Fibroblast of the aortic adventitia (primary cell): ENCODE measurements around the gene GPR42. TPM values are rescaled to one million over a fixed set of nuclear protein-coding genes. Genes with fewer than 3 reads are reported as not detected.
"Not testable (repeated sequence)": the region's sequence is repeated elsewhere in the genome, so short reads cannot be mapped to it uniquely, and the experiment has no call there.

Experiments used
- DNase-seq: peaks from one replicate; pipeline ENCODE4 v3.0.0-alpha.2; 2010; ENCODE audit warnings: low read depth
- H3K4me3 ChIP-seq: 2 replicates; pipeline ENCODE4 v1.5.1; 2011; ENCODE audit warnings: low read depth, mild to moderate bottlenecking, control low read depth, low read length, moderate library complexity
- total RNA-seq: library from RNA; depleted of rRNA; stranded (reverse); fragments of >200 nt; gene quantifications from 2 replicates; pipeline ENCODE4 v1.2.3, GENCODE V29; 2012; ENCODE audit warnings: low replicate concordance
- TF ChIP-seq, protein P1 (sequence below): IDR thresholded peaks from 2 replicates; pipeline ENCODE4 v1.5.1; 2011; ENCODE audit warnings: mild to moderate bottlenecking, low read length, control low read depth, inconsistent platforms; ENCODE audit not compliant: insufficient read depth

Gene GPR42
- total RNA-seq, 1 donor: not detected

DNA sequence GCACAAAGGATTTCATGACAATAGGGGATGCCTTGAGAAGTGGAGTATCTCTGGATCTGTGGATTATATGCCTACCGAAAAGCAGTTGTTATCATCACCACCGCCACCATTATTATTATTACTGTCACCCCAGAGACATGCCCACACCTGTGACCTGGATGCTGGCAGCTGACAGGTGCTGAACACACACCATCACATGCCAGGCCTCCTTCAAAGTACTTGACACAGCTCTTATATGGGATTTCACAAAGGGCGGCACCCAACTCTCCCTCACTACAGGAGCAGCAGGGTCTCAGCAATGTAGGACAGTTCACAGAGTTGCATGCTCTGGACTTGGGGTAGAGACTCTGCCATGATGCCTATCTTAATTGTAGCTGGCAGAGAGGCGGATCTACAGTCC lies 5.6 kb upstream of the GPR42 start:
- TF ChIP-seq, protein P1, sequence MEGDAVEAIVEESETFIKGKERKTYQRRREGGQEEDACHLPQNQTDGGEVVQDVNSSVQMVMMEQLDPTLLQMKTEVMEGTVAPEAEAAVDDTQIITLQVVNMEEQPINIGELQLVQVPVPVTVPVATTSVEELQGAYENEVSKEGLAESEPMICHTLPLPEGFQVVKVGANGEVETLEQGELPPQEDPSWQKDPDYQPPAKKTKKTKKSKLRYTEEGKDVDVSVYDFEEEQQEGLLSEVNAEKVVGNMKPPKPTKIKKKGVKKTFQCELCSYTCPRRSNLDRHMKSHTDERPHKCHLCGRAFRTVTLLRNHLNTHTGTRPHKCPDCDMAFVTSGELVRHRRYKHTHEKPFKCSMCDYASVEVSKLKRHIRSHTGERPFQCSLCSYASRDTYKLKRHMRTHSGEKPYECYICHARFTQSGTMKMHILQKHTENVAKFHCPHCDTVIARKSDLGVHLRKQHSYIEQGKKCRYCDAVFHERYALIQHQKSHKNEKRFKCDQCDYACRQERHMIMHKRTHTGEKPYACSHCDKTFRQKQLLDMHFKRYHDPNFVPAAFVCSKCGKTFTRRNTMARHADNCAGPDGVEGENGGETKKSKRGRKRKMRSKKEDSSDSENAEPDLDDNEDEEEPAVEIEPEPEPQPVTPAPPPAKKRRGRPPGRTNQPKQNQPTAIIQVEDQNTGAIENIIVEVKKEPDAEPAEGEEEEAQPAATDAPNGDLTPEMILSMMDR: no peak
- no peak overlapping the region for H3K4me3 ChIP-seq
- no peak for DNase-seq

DNA sequence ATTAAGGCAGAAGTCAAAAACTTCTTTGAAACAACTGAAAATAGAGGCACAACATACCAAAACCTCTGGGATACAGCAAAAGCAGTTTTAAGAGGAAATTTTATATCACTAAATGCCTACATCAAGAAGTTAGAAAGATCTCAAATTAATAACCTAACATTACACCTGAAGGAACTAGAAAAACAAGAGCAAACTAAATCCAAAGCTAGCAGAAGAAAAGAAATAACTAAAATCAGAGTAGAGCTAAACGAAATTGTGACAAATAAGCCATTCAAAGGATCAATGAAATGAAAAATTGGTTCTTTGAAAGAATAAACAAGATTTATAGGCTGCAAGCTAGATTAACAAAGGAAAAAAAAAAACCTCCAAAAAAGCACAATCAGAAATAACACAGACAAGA lies 2.5 kb upstream of the GPR42 start:
- no peak overlapping the region for H3K4me3 ChIP-seq
- DNase-seq: no peak
- TF ChIP-seq, protein P1: no peak

DNA sequence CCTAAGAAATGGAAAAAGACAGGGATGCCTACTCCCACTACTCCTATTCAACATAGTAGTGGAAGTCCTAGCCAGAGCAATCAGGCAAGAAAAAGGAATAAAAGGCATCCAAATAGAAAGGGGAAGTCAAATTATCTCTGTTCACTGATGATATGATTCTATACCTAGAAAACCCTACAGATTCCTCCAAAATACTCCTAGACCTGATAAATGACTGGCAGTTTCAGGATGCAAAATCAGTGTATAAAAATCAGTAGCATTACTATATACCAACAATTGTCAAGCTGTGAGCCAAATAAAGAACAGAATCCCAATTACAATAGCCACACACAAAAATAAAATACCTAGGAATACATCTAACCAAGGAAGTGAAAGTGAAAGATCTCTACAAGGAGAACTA lies 1.3 kb upstream of the GPR42 start:
- DNase-seq: no peak
- TF ChIP-seq, protein P1: no peak
- H3K4me3 ChIP-seq: no peak overlapping the region

DNA sequence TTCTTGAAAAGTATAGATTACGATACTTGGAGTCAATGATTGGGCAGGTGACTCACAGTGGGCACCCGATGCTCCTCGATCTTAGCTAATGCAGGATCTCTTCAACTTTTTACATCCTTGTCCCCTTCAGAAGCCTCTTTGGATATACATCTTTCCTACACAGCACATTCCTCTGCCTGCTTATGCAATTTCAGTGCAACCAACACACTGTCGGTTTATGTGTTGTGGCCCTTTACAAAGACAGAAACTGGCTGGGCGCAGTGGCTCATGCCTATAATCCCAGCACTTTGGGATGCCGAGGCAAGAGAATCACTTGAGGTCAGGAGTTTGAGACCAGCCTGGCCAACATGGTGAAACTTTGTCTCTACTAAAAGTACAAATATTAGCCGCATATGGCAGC lies 2.6 kb downstream of the GPR42 start:
- H3K4me3 ChIP-seq: no peak overlapping the region
- no peak for DNase-seq
- TF ChIP-seq, protein P1: no peak

DNA sequence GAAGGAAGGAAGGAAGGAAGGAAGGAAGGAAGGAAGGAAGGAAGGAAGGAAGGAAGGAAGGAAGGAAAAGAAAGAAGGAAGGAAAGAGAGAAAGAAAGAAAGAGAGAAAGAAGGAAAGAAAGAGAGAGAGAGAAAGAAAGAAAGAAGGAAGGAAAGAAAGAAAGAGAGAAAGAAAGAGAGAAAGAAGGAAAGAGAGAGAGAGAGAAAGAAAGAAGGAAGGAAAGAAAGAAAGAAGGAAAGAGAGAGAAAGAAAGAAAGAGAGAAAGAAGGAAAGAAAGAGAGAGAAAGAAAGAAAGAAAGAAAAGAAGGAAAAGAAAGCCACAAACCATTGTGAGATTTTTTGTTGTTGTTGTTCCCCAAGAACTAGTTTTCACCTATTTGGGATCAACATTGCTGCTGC lies 3.2 kb downstream of the GPR42 start:
- H3K4me3 ChIP-seq: not testable (repeated sequence)

DNA sequence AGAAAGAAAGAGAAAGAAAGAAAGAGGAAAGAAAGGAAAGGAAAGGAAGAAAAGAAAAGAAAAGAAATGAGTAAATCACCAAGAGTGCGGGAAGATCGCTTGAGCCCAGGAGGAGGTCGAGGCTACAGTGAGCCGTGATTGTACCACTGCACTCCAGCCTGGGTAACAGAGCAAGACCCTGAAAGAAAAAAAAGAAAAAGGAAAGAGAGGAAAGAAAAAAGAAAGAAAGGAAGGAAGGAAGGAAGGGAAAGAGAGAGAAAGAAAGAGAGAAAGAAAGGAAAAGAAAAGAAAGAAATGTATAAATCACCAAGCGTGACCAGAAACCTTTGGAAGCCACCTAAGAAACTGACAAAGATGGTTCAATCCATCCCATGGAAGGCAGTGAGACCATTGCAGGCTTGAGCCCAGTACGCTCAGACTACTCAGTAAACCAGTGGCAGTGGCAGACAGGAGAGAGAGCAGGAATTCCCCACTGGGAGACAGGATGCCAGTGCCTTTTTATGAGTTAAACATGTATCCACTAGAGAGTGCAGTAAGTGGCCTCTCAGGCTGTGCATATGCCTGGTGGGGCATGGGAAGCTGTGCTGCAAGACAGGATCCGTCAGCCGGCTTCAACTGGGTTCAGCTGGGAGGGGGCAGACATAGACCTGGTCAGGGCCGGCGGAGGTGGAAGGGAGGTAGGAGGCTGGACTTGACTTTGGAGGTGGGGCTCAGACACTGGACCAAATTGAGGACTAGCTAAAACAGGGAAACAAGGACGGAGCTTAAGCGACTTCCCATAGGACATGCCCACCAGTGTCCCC lies 4.8 kb downstream of the GPR42 start:
- no peak overlapping the region for H3K4me3 ChIP-seq
- TF ChIP-seq, protein P1: no peak
- DNase-seq: no peak

More for the DNA sequence above, 3.2 kb downstream of the GPR42 start:
- not testable (repeated sequence) for DNase-seq

DNA sequence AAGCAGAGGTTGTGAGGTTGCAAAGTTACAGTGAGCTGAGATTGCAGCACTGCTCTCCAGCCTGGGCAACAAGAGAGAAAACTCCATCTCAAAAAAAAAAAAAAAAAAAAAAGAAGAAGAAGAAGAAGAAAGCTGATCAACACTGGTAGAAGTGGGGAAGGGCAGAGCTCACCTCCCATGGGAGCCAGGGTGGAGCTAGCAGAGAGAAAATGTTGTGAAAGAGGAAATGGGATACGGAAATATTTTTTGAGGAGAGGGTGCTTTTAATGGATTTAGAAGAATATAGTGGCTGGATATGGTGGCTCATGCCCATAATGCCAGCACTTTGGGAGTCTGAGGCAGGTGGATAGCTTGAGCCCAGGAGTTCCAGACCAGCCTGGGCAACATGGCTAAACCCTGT lies 6.8 kb downstream of the GPR42 start:
- TF ChIP-seq, protein P1: no peak
- no peak overlapping the region for H3K4me3 ChIP-seq
- no peak for DNase-seq
